Measurements from ENCODE around the gene CEP89.

GRCh38 chr19:32843716-32844245 is 128.0 kb downstream of the CEP89 start:
- TF ChIP-seq, protein P1, sequence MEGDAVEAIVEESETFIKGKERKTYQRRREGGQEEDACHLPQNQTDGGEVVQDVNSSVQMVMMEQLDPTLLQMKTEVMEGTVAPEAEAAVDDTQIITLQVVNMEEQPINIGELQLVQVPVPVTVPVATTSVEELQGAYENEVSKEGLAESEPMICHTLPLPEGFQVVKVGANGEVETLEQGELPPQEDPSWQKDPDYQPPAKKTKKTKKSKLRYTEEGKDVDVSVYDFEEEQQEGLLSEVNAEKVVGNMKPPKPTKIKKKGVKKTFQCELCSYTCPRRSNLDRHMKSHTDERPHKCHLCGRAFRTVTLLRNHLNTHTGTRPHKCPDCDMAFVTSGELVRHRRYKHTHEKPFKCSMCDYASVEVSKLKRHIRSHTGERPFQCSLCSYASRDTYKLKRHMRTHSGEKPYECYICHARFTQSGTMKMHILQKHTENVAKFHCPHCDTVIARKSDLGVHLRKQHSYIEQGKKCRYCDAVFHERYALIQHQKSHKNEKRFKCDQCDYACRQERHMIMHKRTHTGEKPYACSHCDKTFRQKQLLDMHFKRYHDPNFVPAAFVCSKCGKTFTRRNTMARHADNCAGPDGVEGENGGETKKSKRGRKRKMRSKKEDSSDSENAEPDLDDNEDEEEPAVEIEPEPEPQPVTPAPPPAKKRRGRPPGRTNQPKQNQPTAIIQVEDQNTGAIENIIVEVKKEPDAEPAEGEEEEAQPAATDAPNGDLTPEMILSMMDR (IDR thresholded peaks at IDR 0.05): no peak
- TF ChIP-seq POLR2AphosphoS5 (IDR thresholded peaks at IDR 0.05): no peak
